ENCODE results near the gene AGER. TPM values are rescaled to one million over a fixed set of nuclear protein-coding genes. Genes with fewer than 3 reads are reported as not detected.
"Not testable (repeated sequence)": the region's sequence is repeated elsewhere in the genome, so short reads cannot be mapped to it uniquely, and the experiment has no call there.

Gene AGER
- total RNA-seq, 1 donor from 2014 or later, result 16.9 TPM

DNA sequence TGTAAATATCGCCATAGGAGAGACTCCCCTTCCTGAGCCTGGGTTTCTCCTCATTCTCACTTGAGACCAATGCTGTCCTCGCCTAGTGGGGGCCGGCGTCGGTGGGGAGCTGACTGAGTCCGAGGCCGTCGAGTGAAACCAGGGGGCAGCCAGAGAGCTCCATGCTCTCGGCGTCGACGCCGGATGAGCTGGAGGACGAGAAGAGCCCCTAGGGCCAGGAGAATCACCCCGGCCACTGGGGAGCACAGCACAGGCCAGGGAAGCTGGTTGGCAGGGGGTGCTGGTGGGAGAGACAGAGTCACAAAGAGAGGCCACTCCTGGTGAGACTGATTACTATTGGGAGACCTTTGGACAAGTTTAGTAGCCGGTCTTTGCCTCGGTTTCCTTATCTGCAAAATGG, 14.8 kb upstream of the AGER start:
- no peak for DNase-seq (ENCODE audit: low spot score)

GRCh38 chr6:32198345-32198696, 14.3 kb upstream of the AGER start:
- no peak for DNase-seq (ENCODE audit: low spot score)

- no peak for DNase-seq (ENCODE audit: low spot score)
Measured at GRCh38 chr6:32196682-32197616, 12.9 kb upstream of the AGER start.

GRCh38 chr6:32195902-32196681, 12.0 kb upstream of the AGER start:
- peak; percentile 90 for DNase-seq (ENCODE audit: low spot score)

- DNase-seq (ENCODE audit: low spot score), result peak; percentile 100
Measured at GRCh38 chr6:32195652-32195901, 11.5 kb upstream of the AGER start.

DNA sequence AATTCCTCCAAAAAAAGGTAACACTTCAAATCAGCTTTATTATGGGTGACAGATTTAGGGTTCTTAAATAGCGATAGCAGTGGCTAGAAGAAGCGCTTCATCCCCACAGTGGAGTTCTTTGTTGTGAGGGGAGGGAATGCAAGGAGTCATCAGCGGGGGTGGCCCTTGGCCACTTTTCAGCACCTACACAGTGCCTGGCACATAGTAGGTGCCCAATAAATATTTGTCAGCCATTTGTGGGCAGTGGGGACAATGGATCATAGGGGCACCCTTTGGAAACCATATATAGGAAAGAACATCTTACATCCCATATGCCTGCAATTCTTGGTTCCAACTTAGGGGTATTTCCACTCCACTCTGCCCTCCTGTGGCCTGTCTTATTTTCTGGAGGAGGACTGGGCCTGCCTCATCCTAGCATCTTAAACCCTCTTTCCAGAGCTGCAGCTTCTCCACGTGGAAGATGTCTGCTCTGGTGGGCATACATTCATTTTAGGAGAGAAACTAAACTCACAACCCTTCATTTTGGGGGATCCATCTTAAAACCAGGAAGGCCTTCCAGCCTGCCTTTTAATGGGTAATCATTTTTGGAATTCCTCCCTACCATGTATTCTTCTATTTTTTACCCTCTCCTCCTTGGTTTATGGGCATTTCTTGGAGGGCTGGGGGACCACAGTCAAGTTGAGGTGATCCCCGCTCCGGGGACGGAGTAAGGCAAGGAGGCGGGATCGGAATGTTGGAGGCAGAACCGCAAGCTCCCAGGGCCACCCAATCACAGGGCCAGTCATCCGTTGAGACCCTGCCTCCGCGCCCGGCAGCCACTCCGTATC, 11.0 kb upstream of the AGER start:
- no peak for DNase-seq (ENCODE audit: low spot score)

- no peak for DNase-seq (ENCODE audit: low spot score)
Measured at GRCh38 chr6:32194388-32194787, 10.3 kb upstream of the AGER start.

DNA sequence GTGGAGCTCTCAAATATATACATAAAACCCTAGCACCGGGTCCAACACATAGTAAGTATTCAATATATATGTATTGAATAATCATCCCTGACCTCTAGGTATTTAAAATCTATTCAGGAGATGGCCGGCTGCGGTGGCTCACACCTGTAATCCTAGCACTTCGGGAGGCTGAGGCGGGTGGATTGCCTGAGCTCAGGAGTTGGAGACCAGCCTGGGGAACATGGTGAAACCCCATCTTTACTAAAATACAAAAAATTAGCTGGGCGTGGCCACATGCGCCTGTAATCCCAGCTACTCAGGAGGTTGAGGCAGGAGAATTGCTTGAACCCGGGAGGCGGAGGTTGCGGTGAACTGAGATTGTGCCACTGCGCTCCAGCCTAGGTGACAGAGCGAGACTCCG, 9.0 kb upstream of the AGER start:
- not testable (repeated sequence) for DNase-seq (ENCODE audit: low spot score)

GRCh38 chr6:32192608-32193039, 8.6 kb upstream of the AGER start, which contains the start of gene GPSM3:
GPSM3 (minus strand) TSS chr6:32192643; CDS start chr6:32192513, 130 bp downstream.
- peak; percentile 75 for DNase-seq (ENCODE audit: low spot score)

GRCh38 chr6:32191696-32192607, 7.9 kb upstream of the AGER start:
- DNase-seq (ENCODE audit: low spot score), result no peak

DNA sequence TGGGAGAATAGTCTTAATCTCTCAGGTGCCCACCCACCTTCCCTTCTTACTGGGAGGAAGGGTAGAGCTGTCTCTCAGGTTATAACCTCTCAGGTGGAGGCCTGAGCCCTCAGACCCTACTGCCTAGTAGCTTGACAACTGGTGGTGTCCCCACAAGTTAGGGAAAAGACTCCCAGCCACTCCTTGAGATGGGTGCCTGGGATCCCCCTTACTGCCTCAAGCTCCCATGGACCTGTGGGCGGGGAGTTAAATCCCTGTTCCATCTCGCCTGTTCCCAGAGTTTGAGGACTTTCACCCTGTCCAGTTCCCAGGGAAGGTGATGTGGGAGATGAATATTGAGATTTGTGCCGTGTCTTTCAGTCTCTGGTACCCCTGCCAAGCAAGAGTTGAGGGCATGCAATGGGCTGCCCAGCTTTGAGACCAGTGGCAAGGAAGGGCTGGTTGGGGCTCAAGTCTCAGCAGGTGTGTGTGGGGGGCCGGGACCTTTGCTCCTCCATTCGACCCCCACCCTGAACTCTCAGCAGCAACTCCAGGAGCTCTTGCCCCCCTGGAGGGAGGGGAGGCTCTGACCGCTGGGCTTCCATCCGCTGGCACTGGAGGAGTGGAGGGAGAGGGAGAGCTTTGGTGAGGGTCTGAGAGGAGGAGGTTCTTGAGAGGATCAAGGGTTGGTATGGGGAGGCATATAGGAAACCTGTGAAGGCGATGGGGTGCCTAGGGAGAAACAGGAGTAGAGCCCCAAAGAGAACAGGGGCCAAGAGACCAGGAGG, 7.0 kb upstream of the AGER start:
- no peak for DNase-seq (ENCODE audit: low spot score)

- peak; percentile 96 for DNase-seq (ENCODE audit: low spot score)
Measured at GRCh38 chr6:32190054-32190851, 6.2 kb upstream of the AGER start, which contains the start of gene PBX2. PBX2 (minus strand) TSS chr6:32190202; CDS start chr6:32189915, 287 bp downstream.

DNA sequence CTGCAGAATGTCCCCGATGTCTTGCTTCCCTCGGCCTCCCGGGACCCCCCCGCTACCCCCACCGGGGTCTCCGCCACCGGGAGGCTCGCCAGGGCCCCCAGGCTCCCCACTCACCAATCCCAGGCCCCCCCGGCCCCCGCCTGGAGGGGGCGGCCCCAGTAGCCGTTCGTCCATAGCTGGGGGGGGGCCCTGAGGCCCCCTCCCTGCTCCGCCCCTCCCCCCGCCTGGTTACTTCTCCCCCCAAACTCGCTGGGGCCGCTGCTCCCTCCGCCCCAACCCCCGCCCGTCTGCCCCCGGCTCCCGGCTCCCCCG, 5.6 kb upstream of the AGER start:
- no peak for DNase-seq (ENCODE audit: low spot score)

DNA sequence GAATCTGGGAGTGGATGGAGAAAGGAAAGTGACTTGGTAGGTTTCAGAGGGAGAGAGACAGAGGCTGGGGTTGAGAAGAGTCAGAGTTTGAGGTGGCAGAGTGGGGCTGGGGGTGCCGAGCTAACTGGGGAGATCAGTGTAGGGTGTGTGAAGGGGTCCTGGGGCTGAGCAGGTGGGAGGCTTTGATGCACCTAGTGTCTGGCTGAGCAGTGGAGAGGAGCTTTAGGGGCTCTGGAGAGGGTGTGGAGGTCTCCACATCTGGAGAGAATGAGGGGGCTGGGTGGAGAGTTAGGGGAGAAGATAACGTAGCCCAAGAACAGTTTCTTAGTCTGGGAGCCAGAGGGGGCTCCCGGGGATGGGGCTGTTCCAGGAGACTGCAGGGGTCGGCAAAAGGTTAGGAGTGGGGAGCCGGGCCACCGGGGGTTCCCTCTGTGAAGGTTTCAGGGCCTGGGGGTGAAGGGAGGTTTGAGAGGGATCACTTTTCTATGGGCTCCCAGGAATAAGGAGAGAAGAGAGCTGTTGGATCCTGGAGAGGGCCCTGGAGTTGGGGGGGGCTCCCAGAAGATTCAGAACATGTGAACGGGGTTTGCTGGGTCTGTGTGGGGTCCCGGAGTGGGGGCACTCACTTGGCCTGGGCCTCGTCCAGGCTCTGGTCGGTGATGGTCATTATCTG, 5.2 kb upstream of the AGER start:
- DNase-seq (ENCODE audit: low spot score), result no peak

DNA sequence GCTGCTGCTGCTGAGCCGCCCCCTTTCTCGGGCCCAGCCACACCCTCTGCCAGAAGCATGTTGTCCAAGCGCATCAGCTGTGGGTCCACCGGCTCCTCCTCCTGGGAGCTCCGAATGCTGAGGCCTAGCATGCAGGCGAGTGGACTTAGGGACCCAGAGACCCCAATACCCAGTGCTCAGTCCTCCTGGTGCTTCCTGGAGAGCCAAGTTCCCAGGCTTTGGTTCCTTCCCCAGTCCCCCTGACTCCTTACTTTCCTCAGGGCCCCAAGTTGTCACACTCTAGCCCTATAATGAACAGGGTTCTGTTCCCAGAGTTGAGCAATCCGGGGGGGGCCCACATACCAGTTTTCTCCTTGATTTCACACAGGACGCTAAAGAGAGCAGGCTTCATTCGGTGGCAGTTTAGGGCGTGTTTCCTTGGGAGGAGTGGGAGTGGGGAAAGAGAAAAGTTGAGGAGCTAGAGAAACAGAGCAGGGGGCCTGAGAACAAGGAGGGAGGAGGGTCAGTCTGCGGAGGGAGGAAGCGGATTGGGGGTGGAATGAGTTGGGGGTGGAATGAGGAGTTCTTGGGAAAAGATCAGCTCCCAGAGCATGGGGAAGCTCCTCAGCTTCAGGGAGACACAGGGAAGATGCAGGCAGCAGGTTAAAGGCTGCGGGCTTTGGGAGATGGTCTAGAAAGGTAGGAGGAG, 4.5 kb upstream of the AGER start:
- DNase-seq (ENCODE audit: low spot score), result no peak

- not testable (repeated sequence) for DNase-seq (ENCODE audit: low spot score)
Measured at GRCh38 chr6:32187725-32188380, 3.8 kb upstream of the AGER start.

GRCh38 chr6:32187009-32187709, 3.1 kb upstream of the AGER start:
- DNase-seq (ENCODE audit: low spot score), result no peak
